OCI-LY7 (cell line): ENCODE measurements around the gene TTR. TPM values are rescaled to one million over a fixed set of nuclear protein-coding genes. Genes with fewer than 3 reads are reported as not detected.

Experiments
- BruUV-seq: library from RNA; stranded (reverse); fragments of 400-500 nt; replicated peaks from 2 replicates; lab custom pipeline; 2021; lab: Mats Ljungman, UMichigan
- CTCF ChIA-PET: fragments of 300-600 bp; sonication (Branson Sonifier 250); formaldehyde crosslinking; loops from one replicate; lab custom pipeline; 2022; ENCODE audit warnings: antibody characterized with exemption; ENCODE audit not compliant: unreplicated experiment; lab: Charles Lee
- POLR2A ChIA-PET: fragments of 300-600 bp; sonication (Branson Sonifier 250); formaldehyde crosslinking; loops from one replicate; lab custom pipeline; 2022; ENCODE audit warnings: antibody characterized with exemption; lab: Charles Lee
- DNase-seq: peaks from one replicate; pipeline ENCODE4 v3.0.0-alpha.2; 2015; ENCODE audit warnings: low spot score
- H2AFZ ChIP-seq: fragments of 200-600 bp; sonication (generic), shearing (Covaris generic); 2 replicates; pipeline ENCODE4 v1.6.1; 2014; ENCODE audit warnings: mild to moderate bottlenecking, antibody characterized with exemption, low read length, moderate library complexity
- H3K27ac ChIP-seq: fragments of 200-600 bp; sonication (generic); 2 replicates; pipeline ENCODE4 v1.5.1; 2014; ENCODE audit warnings: mixed run types, low read depth, mild to moderate bottlenecking, moderate library complexity, low read length, inconsistent platforms; ENCODE audit not compliant: poor library complexity, severe bottlenecking
- H3K36me3 ChIP-seq: fragments of 200-600 bp; sonication (generic); 2 replicates; pipeline ENCODE4 v1.6.1; 2014; ENCODE audit warnings: mild to moderate bottlenecking, antibody characterized with exemption, low read length, moderate library complexity, mixed read lengths; ENCODE audit not compliant: insufficient read depth
- H3K4me1 ChIP-seq: fragments of 200-600 bp; sonication (generic); 2 replicates; pipeline ENCODE4 v1.5.1; 2014; ENCODE audit warnings: mild to moderate bottlenecking, low read length; ENCODE audit not compliant: insufficient read depth, poor library complexity, severe bottlenecking
- H3K4me2 ChIP-seq: fragments of 200-600 bp; sonication (generic); 2 replicates; pipeline ENCODE4 v1.6.1; 2014; ENCODE audit warnings: mild to moderate bottlenecking, low read length
- H3K4me3 ChIP-seq: fragments of 200-600 bp; sonication (generic); 2 replicates; pipeline ENCODE4 v1.5.1; 2014; ENCODE audit warnings: mild to moderate bottlenecking, low read depth, low read length; ENCODE audit not compliant: poor library complexity, severe bottlenecking
- H3K79me2 ChIP-seq: fragments of 200-600 bp; sonication (generic); 2 replicates; pipeline ENCODE4 v1.6.1; 2016; ENCODE audit warnings: low read depth, mild to moderate bottlenecking, low read length, moderate library complexity, mixed read lengths; ENCODE audit not compliant: insufficient read depth
- H3K9me2 ChIP-seq: fragments of 200-600 bp; sonication (generic); 2 replicates; pipeline ENCODE4 v1.6.1; 2016; ENCODE audit warnings: mild to moderate bottlenecking, low read length, mixed read lengths; ENCODE audit not compliant: insufficient read depth
- H3K9me3 ChIP-seq: fragments of 200-600 bp; sonication (generic); 2 replicates; pipeline ENCODE4 v1.6.1; 2014; ENCODE audit warnings: mild to moderate bottlenecking, mixed run types, low read length, mixed read lengths
- H4K20me1 ChIP-seq: fragments of 200-600 bp; sonication (generic); 2 replicates; pipeline ENCODE4 v1.6.1; 2014; ENCODE audit warnings: mild to moderate bottlenecking, antibody characterized with exemption, low read length, moderate library complexity, mixed read lengths; ENCODE audit not compliant: insufficient read depth
- CTCF ChIP-seq: fragments of 200-600 bp; sonication (generic); conservative IDR thresholded peaks from 2 replicates; pipeline ENCODE4 v1.5.1; 2014; ENCODE audit warnings: mild to moderate bottlenecking, antibody characterized with exemption, low read length, moderate library complexity, mixed read lengths
- EZH2phosphoT487 ChIP-seq: fragments of 200-600 bp; sonication (generic); IDR thresholded peaks from 2 replicates; pipeline ENCODE4 v1.6.1; 2018; ENCODE audit warnings: low read depth, borderline replicate concordance, mild to moderate bottlenecking, mixed run types, antibody characterized with exemption, low read length, moderate library complexity, mixed read lengths
- intact Hi-C: fragments of 100-400 bp; cut with micrococcal nuclease; formaldehyde crosslinking; loops from one replicate; pipeline ENCODE4 v1.10.0; 2022; ENCODE audit not compliant: unreplicated experiment
- total RNA-seq, 2 experiments: library from RNA; depleted of rRNA in 1 of 2; stranded (reverse); fragments of >200 nt in 1 of 2; shearing (Covaris generic) in 1 of 2; gene quantifications; 2 replicates each; pipeline ENCODE4 v1.2.3, GENCODE V29; 2014 to 2022

TTR gene
- total RNA-seq, 2 experiments from 2014 or later = not detected

DNA sequence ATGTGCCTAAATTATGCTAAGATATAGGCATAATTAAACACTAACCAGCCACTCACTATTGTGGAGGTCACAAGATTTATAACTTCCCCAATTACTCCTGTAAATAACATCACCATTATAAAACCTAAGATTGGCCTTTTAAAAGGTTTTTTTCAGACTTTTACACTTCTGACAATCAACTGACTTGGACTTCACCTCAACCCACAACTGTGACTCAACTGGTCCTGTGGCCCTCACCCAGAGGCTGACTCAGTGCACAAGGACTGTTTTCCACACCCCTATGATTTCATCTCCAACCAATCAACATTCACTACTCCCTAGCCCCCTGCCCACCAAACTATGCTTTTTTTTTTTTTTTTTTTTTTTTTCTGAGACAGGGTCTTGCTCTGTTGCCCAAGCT lies 11.6 kb downstream of the TTR start:
- intact Hi-C loops = no loop called here
- Histone ChIP-seq H2AFZ (no peak overlapping the region), H3K4me2 (no peak overlapping the region), H3K4me1 (no peaks in the 10 kb centered on the region), H3K9me3 (no peaks in the 10 kb centered on the region), H4K20me1 (no peaks in the 10 kb centered on the region), H3K79me2 (no peaks in the 10 kb centered on the region), H3K9me2 (no peaks in the 10 kb centered on the region), H3K4me3 (no peak overlapping the region), H3K27ac (no peak overlapping the region), H3K36me3 (no peaks in the 10 kb centered on the region)
- no peak for TF ChIP-seq EZH2phosphoT487
- no peak for TF ChIP-seq CTCF
- POLR2A ChIA-PET = no interaction called here
- DNase-seq = no peak
- CTCF ChIA-PET = no interaction called here
- no TSS peak for BruUV-seq

GRCh38 chr18:31606265-31606664 lies 14.6 kb downstream of the TTR start:
- intact Hi-C loops = no loop called here
- H3K36me3 ChIP-seq = no peaks in the 10 kb centered on the region
- no peaks in the 10 kb centered on the region for H4K20me1 ChIP-seq
- H3K4me1 ChIP-seq = peaks cover 11% of the 10 kb centered on the region
- POLR2A ChIA-PET = no interaction called here
- no peaks in the 10 kb centered on the region for H3K9me2 ChIP-seq
- H2AFZ ChIP-seq = no peak overlapping the region
- no TSS peak for BruUV-seq
- no peaks in the 10 kb centered on the region for H3K79me2 ChIP-seq
- CTCF ChIA-PET = no interaction called here
- no peak for TF ChIP-seq EZH2phosphoT487
- no peak for TF ChIP-seq CTCF
- H3K4me3 ChIP-seq = no peak overlapping the region
- H3K27ac ChIP-seq = no peak overlapping the region
- H3K9me3 ChIP-seq = no peaks in the 10 kb centered on the region
- DNase-seq = no peak
- H3K4me2 ChIP-seq = no peak overlapping the region

GRCh38 chr18:31607384-31607783 lies 15.7 kb downstream of the TTR start:
- ChIA-PET CTCF (no interaction called here), POLR2A (no interaction called here)
- Histone ChIP-seq H3K79me2 (no peaks in the 10 kb centered on the region), H3K4me3 (no peak overlapping the region), H3K9me3 (no peaks in the 10 kb centered on the region), H3K4me2 (no peak overlapping the region), H4K20me1 (no peaks in the 10 kb centered on the region), H3K4me1 (peaks cover 11% of the 10 kb centered on the region), H2AFZ (no peak overlapping the region), H3K9me2 (no peaks in the 10 kb centered on the region), H3K27ac (no peak overlapping the region), H3K36me3 (no peaks in the 10 kb centered on the region)
- no peak for DNase-seq
- intact Hi-C loops = no loop called here
- TF ChIP-seq EZH2phosphoT487 (no peak), CTCF (no peak)
- no TSS peak for BruUV-seq
